Prostate gland (tissue), 2 donors: ENCODE data around the gene PRAC1.

Source experiments
- POLR2A ChIP-seq: fragments of 450-650 bp; IDR thresholded peaks from one replicate; pipeline ENCODE4 v1.6.1; 2016; ENCODE audit warnings: antibody characterized with exemption, mild to moderate bottlenecking
- TF ChIP-seq, protein P1 (sequence below), 4 experiments: fragments of 200-600 bp in 2 of 4; fragments of 450-650 bp in 2 of 4; sonication (generic) in 2 of 4; IDR thresholded peaks; 1 replicate in 3 of 4; 2 replicates in 1 of 4; pipeline ENCODE4 v1.5.1; 2016 to 2019; ENCODE audit warnings: antibody characterized with exemption in 4 of 4, mild to moderate bottlenecking in 2 of 4, moderate library complexity in 2 of 4

DNA sequence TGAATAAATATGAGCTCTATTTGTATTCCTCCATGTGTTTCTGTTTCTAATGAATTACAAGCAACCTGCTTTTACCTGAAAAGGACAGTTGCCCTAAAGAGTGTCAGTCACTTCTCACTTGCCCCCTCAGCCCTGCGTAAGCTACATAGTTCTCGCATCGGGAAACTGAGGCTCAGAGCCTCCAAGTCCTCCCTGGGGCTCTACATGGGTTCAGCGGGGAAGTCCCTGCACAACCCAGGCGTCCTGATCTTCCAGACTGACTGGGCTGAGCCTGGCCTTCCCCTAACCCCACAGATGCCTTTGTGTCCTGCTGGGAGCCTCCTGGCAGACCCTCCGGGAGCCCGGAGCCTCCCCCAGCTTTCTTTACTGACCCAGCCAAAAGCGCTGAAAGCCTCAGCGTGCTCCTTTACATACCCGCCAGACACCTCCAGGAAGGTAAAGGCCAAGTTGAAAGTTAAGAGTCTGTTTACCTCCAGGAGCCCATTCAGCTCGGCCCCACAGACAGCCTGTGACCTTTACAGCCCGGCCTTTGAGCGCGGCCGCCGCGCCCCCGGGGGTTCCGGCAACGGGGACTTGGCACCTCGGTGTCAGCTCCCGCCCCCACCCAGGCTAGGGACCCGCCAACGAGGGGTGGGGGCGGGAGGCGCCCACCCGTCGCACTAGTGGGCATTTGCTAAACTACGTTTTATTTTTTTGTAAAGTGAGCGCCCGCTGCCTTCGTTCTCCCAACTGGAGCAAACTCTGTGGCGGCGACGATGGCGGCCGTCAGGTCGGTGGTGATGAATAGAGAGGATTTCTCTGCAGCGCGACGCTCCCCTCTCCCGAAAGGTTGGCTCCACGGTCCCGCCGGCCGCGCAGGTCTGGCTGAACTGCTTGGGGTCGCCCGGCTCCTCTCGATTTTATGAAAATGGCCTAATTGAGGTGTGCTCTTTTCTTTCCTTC lies 10.6 kb upstream of the PRAC1 start:
- TF ChIP-seq, protein P1, sequence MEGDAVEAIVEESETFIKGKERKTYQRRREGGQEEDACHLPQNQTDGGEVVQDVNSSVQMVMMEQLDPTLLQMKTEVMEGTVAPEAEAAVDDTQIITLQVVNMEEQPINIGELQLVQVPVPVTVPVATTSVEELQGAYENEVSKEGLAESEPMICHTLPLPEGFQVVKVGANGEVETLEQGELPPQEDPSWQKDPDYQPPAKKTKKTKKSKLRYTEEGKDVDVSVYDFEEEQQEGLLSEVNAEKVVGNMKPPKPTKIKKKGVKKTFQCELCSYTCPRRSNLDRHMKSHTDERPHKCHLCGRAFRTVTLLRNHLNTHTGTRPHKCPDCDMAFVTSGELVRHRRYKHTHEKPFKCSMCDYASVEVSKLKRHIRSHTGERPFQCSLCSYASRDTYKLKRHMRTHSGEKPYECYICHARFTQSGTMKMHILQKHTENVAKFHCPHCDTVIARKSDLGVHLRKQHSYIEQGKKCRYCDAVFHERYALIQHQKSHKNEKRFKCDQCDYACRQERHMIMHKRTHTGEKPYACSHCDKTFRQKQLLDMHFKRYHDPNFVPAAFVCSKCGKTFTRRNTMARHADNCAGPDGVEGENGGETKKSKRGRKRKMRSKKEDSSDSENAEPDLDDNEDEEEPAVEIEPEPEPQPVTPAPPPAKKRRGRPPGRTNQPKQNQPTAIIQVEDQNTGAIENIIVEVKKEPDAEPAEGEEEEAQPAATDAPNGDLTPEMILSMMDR (IDR thresholded peaks at IDR 0.05) = no peak
- no peak for TF ChIP-seq POLR2A
